WTC11 (cell line): ENCODE results near the gene RECK. TPM values are rescaled to one million over a fixed set of nuclear protein-coding genes. Genes with fewer than 3 reads are reported as not detected.
A peak's percentile ranks its signal among the peaks of the same experiment; 100 is the strongest.
"Not testable (repeated sequence)": the region's sequence is repeated elsewhere in the genome, so short reads cannot be mapped to it uniquely, and the experiment has no call there.

Experiments used
- ATAC-seq: fragments of 200-7000 bp; cut with Tn5 transposase; 2 replicates; pipeline ENCODE4 v1.10.0; 2021; ENCODE audit warnings: mild to moderate bottlenecking, moderate library complexity
- CTCF ChIA-PET: fragments of 300-600 bp; sonication (Branson Sonifier 250); formaldehyde crosslinking; loops from one replicate; lab custom pipeline; 2021; ENCODE audit warnings: antibody characterized with exemption; lab: Charles Lee
- POLR2A ChIA-PET: fragments of 350-600 bp; sonication (Branson Sonifier 250); formaldehyde crosslinking; loops from one replicate; lab custom pipeline; 2021; ENCODE audit warnings: antibody characterized with exemption; lab: Charles Lee
- DNase-seq: peaks from one replicate; pipeline ENCODE4 v3.0.0; 2021; ENCODE audit warnings: low spot score
- H3K27ac Mint-ChIP-seq: 2 replicates; pipeline ENCODE4 v1.8.0; 2021; ENCODE audit warnings: mixed read lengths
- H3K27me3 Mint-ChIP-seq: 2 replicates; pipeline ENCODE4 v1.8.0; 2021; ENCODE audit warnings: low read depth, mild to moderate bottlenecking, moderate library complexity, mixed read lengths
- H3K36me3 Mint-ChIP-seq: 2 replicates; pipeline ENCODE4 v1.8.0; 2021; ENCODE audit warnings: mixed read lengths
- H3K4me1 Mint-ChIP-seq: 2 replicates; pipeline ENCODE4 v1.8.0; 2022; ENCODE audit warnings: mixed read lengths
- H3K4me3 Mint-ChIP-seq: 2 replicates; pipeline ENCODE4 v1.8.0; 2021; ENCODE audit warnings: mild to moderate bottlenecking, moderate library complexity, mixed read lengths
- H3K9me3 Mint-ChIP-seq: 2 replicates; pipeline ENCODE4 v1.8.0; 2021; ENCODE audit warnings: mixed read lengths
- AFF4 ChIP-seq: sonication (generic); formaldehyde crosslinking; IDR thresholded peaks from 2 replicates; pipeline ENCODE4 v1.8.1; 2023; ENCODE audit warnings: mild to moderate bottlenecking, missing genetic modification reagents, borderline replicate concordance
- AR ChIP-seq: fragments of 250-450 bp; sonication (Bioruptor Pico); IDR thresholded peaks from 2 replicates; pipeline ENCODE4 v1.9.0; 2021; ENCODE audit warnings: mild to moderate bottlenecking
- CREB1 ChIP-seq: sonication (generic); formaldehyde crosslinking; IDR thresholded peaks from 2 replicates; pipeline ENCODE4 v1.8.0; 2023; ENCODE audit warnings: mild to moderate bottlenecking, missing genetic modification reagents
- E2F1 ChIP-seq: sonication (generic); formaldehyde crosslinking; IDR thresholded peaks from 2 replicates; pipeline ENCODE4 v1.8.0; 2022; ENCODE audit warnings: mild to moderate bottlenecking, missing genetic modification reagents
- ESRRA ChIP-seq: sonication (generic); formaldehyde crosslinking; IDR thresholded peaks from 2 replicates; pipeline ENCODE4 v1.8.1; 2022; ENCODE audit warnings: mild to moderate bottlenecking, missing genetic modification reagents, borderline replicate concordance
- ETV6 ChIP-seq: sonication (generic); formaldehyde crosslinking; IDR thresholded peaks from 2 replicates; pipeline ENCODE4 v1.8.1; 2022; ENCODE audit warnings: mild to moderate bottlenecking, missing genetic modification reagents
- GABPB1 ChIP-seq: sonication (generic); formaldehyde crosslinking; IDR thresholded peaks from 2 replicates; pipeline ENCODE4 v1.8.1; 2023; ENCODE audit warnings: mild to moderate bottlenecking, missing genetic modification reagents
- GTF2I ChIP-seq: fragments of 250-450 bp; sonication (Bioruptor Pico); conservative IDR thresholded peaks from 2 replicates; pipeline ENCODE4 v1.4.0; 2021; ENCODE audit warnings: mild to moderate bottlenecking
- JAZF1 ChIP-seq: fragments of 250-450 bp; sonication (Bioruptor Pico); IDR thresholded peaks from 2 replicates; pipeline ENCODE4 v1.9.0; 2021; ENCODE audit warnings: moderate library complexity, mild to moderate bottlenecking, inconsistent platforms
- NFATC4 ChIP-seq: fragments of 250-450 bp; sonication (Bioruptor Pico); IDR thresholded peaks from 2 replicates; pipeline ENCODE4 v1.9.0; 2021; ENCODE audit warnings: mild to moderate bottlenecking
- NR2C2 ChIP-seq: sonication (generic); formaldehyde crosslinking; IDR thresholded peaks from 2 replicates; pipeline ENCODE4 v1.8.0; 2022; ENCODE audit warnings: mild to moderate bottlenecking, missing genetic modification reagents
- TEAD1 ChIP-seq: sonication (generic); formaldehyde crosslinking; IDR thresholded peaks from 2 replicates; pipeline ENCODE4 v1.8.0; 2022; ENCODE audit warnings: mild to moderate bottlenecking, missing genetic modification reagents
- ZBTB21 ChIP-seq: sonication (generic); formaldehyde crosslinking; IDR thresholded peaks from 2 replicates; pipeline ENCODE4 v1.8.1; 2023; ENCODE audit warnings: mild to moderate bottlenecking, missing genetic modification reagents, borderline replicate concordance
- ZNF121 ChIP-seq: sonication (generic); formaldehyde crosslinking; IDR thresholded peaks from 2 replicates; pipeline ENCODE4 v1.8.0; 2023; ENCODE audit warnings: missing genetic modification reagents
- ZNF512 ChIP-seq: sonication (generic); formaldehyde crosslinking; IDR thresholded peaks from 2 replicates; pipeline ENCODE4 v1.8.1; 2022; ENCODE audit warnings: missing genetic modification reagents, borderline replicate concordance
- total RNA-seq: library from RNA; stranded (reverse); gene quantifications from 3 replicates; pipeline ENCODE4 v1.2.3, GENCODE V29; 2021

Gene RECK
- total RNA-seq, 1 experiment from 2014 or later: 11.2 TPM

GRCh38 chr9:36160126-36160525, 123.4 kb downstream of the RECK start:
- CTCF ChIA-PET, DNase-seq, H3K4me3 Mint-ChIP-seq, ATAC-seq, POLR2A ChIA-PET, H3K27me3 Mint-ChIP-seq: not testable (repeated sequence)
- peak overlapping the region; percentile 2; the same call in 1 of the 2 replicates for H3K27ac Mint-ChIP-seq
- H3K4me1 Mint-ChIP-seq: peaks cover 41% of the 10 kb centered on the region
- peaks cover 13% of the 10 kb centered on the region for H3K9me3 Mint-ChIP-seq
- H3K36me3 Mint-ChIP-seq: peaks cover 13% of the 10 kb centered on the region

- no peak for TF ChIP-seq GABPB1 (CRISPR knock-in tag)
- no peak for TF ChIP-seq ZNF512 (CRISPR knock-in tag)
- TF ChIP-seq NFATC4: no peak
- TF ChIP-seq, all 79 proteins: peak for 0
- Mint-ChIP-seq H3K9me3 (peaks cover 13% of the 10 kb centered on the region), H3K27ac (peak overlapping the region; percentile 60; the same call in 1 of the 2 replicates), H3K4me3 (no peak overlapping the region), H3K27me3 (0 out of 2 replicates have a peak, but pooled peaks cover 5% of the 10 kb centered on the region), H3K36me3 (peaks cover 13% of the 10 kb centered on the region), H3K4me1 (peaks cover 49% of the 10 kb centered on the region)
- ChIA-PET POLR2A (interaction anchor here (0.7 kb wide), 2 partner anchors 154 to 433 kb away, joined by 3 to 4 read pairs; no protein-coding TSS in a partner anchor), CTCF (no interaction called here)
- no peak for ATAC-seq
- DNase-seq: no peak
Measured at GRCh38 chr9:36161187-36161586, 124.5 kb downstream of the RECK start.

- peak overlapping the region; percentile 19; the same call in 1 of the 2 replicates for H3K4me3 Mint-ChIP-seq
- H3K36me3 Mint-ChIP-seq: peaks cover 9% of the 10 kb centered on the region
- CTCF ChIA-PET: interaction anchor here (0.7 to 5.3 kb wide), 6 partner anchors 14 to 370 kb away, joined by 3 to 131 read pairs (median 6); partner anchors contain the start of genes CLTA and GLIPR2
- POLR2A ChIA-PET: interaction anchor here (1.6 to 2.0 kb wide), 2 partner anchors 11 to 26 kb away, joined by 7 to 8 read pairs; partner anchors contain the start of gene GLIPR2
- peak overlapping the region; percentile 99 for H3K27ac Mint-ChIP-seq
- peaks cover 9% of the 10 kb centered on the region; the same call in 1 of the 2 replicates for H3K9me3 Mint-ChIP-seq
- DNase-seq (no peak), ATAC-seq (no peak)
- peaks cover 7% of the 10 kb centered on the region; the same call in 1 of the 2 replicates for H3K27me3 Mint-ChIP-seq
- H3K4me1 Mint-ChIP-seq: peaks cover 49% of the 10 kb centered on the region
- TF ChIP-seq GTF2I (CRISPR knock-in tag): no peak
- TF ChIP-seq E2F1 (CRISPR knock-in tag): no peak
- no peak for TF ChIP-seq ZNF121 (CRISPR knock-in tag)
- TF ChIP-seq NR2C2: no peak
- no peak for TF ChIP-seq CREB1 (CRISPR knock-in tag)
Measured at GRCh38 chr9:36162211-36162738, 125.6 kb downstream of the RECK start.

- peaks cover 7% of the 10 kb centered on the region; the same call in 1 of the 2 replicates for H3K27me3 Mint-ChIP-seq
- peak overlapping the region; percentile 99 for H3K27ac Mint-ChIP-seq
- ATAC-seq (peak; percentile 90), DNase-seq (peak; percentile 87)
- POLR2A ChIA-PET: interaction anchor here (0.5 to 3.3 kb wide), 11 partner anchors 9 to 349 kb away, joined by 3 to 24 read pairs (median 4); partner anchors contain the start of genes CLTA and GLIPR2
- peaks cover 49% of the 10 kb centered on the region for H3K4me1 Mint-ChIP-seq
- H3K36me3 Mint-ChIP-seq: peaks cover 4% of the 10 kb centered on the region
- CTCF ChIA-PET: interaction anchor here (0.6 to 5.3 kb wide), 19 partner anchors 8 to 328 kb away, joined by 3 to 131 read pairs (median 5); partner anchors contain the start of genes CLTA and GLIPR2
- peak overlapping the region; percentile 28 for H3K4me3 Mint-ChIP-seq
- H3K9me3 Mint-ChIP-seq: peaks cover 6% of the 10 kb centered on the region; the same call in 1 of the 2 replicates
- 0 out of 2 replicates have a peak, but pooled peaks have one; percentile 70 for TF ChIP-seq ETV6 (CRISPR knock-in tag)
- peak; percentile 46; the same call in 1 of the 2 replicates for TF ChIP-seq ZBTB21
- no peak for TF ChIP-seq JAZF1
- TF ChIP-seq ESRRA: no peak
- TF ChIP-seq AFF4 (CRISPR knock-in tag): no peak
- peak; percentile 87; the same call in 1 of the 2 replicates for TF ChIP-seq TEAD1 (CRISPR knock-in tag)
- TF ChIP-seq AR: no peak
Measured at GRCh38 chr9:36163049-36163785, 126.5 kb downstream of the RECK start.
